Lung (tissue), 12 donors: ENCODE data around the gene DUSP5. TPM values are rescaled to one million over a fixed set of nuclear protein-coding genes. Genes with fewer than 3 reads are reported as not detected.

Experiments
- ATAC-seq: fragments of 200-7000 bp; cut with Tn5 transposase; one replicate; pipeline ENCODE4 v1.9.1; 2020; ENCODE audit warnings: moderate number of reproducible peaks; ENCODE audit not compliant: insufficient read depth, low FRiP score
- DNase-seq, 3 donors: peaks; one replicate each; pipeline ENCODE4 v3.0.0-alpha.2; 2013 to 2017
- H3K27ac ChIP-seq, 2 donors: one replicate each; pipeline ENCODE4 v1.5.1; 2013; ENCODE audit warnings: mild to moderate bottlenecking in 2 of 2, moderate library complexity in 2 of 2, control low read depth in 1 of 2, inconsistent platforms in 1 of 2, low read depth in 1 of 2, low read length in 1 of 2
- H3K27me3 ChIP-seq, 3 donors: one replicate each; pipeline ENCODE4 v1.5.1; 2013; ENCODE audit warnings: low read length in 2 of 3; ENCODE audit not compliant: control insufficient read depth in 3 of 3, insufficient read depth in 3 of 3
- H3K36me3 ChIP-seq, 4 donors: one replicate each; pipeline ENCODE4 v1.5.1; 2013; ENCODE audit warnings: low read length in 4 of 4, mild to moderate bottlenecking in 1 of 4, moderate library complexity in 1 of 4; ENCODE audit not compliant: control insufficient read depth in 4 of 4, insufficient read depth in 4 of 4
- H3K4me1 ChIP-seq, 5 donors: one replicate each; pipeline ENCODE4 v1.5.1; 2013; ENCODE audit warnings: low read length in 5 of 5, mild to moderate bottlenecking in 2 of 5, moderate library complexity in 1 of 5; ENCODE audit not compliant: control insufficient read depth in 5 of 5, insufficient read depth in 5 of 5
- H3K4me3 ChIP-seq: one replicate; pipeline ENCODE4 v1.5.1; 2013; ENCODE audit warnings: mild to moderate bottlenecking, control low read depth, moderate library complexity
- H3K9ac ChIP-seq, 2 donors: one replicate each; pipeline ENCODE4 v1.5.1; 2013; ENCODE audit warnings: low read length in 2 of 2, control low read depth in 1 of 2; ENCODE audit not compliant: insufficient read depth in 1 of 2
- H3K9me3 ChIP-seq, 4 donors: one replicate each; pipeline ENCODE4 v1.5.1; 2013; ENCODE audit warnings: low read length in 3 of 4, mild to moderate bottlenecking in 1 of 4, moderate library complexity in 1 of 4; ENCODE audit not compliant: control insufficient read depth in 4 of 4, insufficient read depth in 3 of 4
- WGBS, 2 donors: extraction: QIAGEN DNeasy Blood & Tissue Kit; methylation state at CpG; one replicate each; pipeline ENCODE4 v1.1.7; 2013; 5-methylcytosine and 5-hydroxymethylcytosine counted together
- polyA plus RNA-seq, 2 donors: library from polyadenylated mRNA; stranded (reverse); fragments of 200-250 nt; gene quantifications; one replicate each; pipeline ENCODE4 v1.2.1, GENCODE V29; 2013
- total RNA-seq, 2 donors: library from RNA; depleted of rRNA in 1 of 2; stranded (reverse); fragments of >200 nt in 1 of 2; gene quantifications; one replicate each; pipeline ENCODE4 v1.2.1, GENCODE V29; 2014 to 2021
- TF ChIP-seq, protein P1 (sequence below): IDR thresholded peaks from 2 replicates; pipeline ENCODE4 v1.5.1; 2012; ENCODE audit warnings: mild to moderate bottlenecking; ENCODE audit errors: control extremely low read depth, extremely low read depth
- donor health status: control.
- donor health status: control.
- donor health status: Bipolar disorder and iron deficiency.
- donor health status: healthy.
- donor health status: DM: yes; HTN: yes; CAD: no.

DUSP5 gene
- total and polyA plus RNA-seq, 4 donors, result 10.3 to 16.4 (median 12.9) TPM

DNA sequence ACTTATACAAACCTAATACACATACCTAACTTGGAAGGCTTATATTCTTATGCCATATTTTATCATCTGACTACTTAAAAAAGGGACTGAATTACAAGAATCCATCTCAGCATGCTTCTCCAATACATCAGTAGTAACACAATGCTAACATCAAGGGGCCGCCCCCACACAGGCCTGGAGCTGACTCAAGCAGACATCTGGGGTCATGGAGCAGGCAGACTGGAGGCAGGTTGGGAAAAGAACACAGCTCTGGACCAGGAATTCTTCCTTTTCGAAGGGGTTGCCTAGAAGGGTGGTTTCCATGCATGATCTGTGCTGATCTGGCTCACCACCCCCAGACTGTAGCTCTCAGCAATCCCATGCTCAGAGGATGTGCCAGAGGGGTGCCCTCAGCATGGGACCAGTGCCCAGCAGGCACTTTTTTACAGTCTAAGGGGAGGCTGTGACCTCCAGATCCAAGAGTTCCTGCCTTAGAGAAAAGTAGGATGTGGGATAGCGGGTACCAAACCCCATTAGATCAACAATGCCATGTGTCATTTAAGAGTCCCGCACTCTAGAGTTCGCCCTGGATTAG is 26.1 kb upstream of the DUSP5 start:
- Histone ChIP-seq H3K27me3 (no peaks in the 10 kb centered on the region), H3K4me1 (no peaks in the 10 kb centered on the region), H3K9ac (no peak overlapping the region), H3K36me3 (no peaks in the 10 kb centered on the region), H3K4me3 (no peak overlapping the region), H3K9me3 (no peaks in the 10 kb centered on the region), H3K27ac (no peak overlapping the region)
- ATAC-seq (no peak), DNase-seq (no peak)
- WGBS, 2 donors, result 90 to 93% methylated on average over 5 of the region's 5 CpGs
- TF ChIP-seq, protein P1, sequence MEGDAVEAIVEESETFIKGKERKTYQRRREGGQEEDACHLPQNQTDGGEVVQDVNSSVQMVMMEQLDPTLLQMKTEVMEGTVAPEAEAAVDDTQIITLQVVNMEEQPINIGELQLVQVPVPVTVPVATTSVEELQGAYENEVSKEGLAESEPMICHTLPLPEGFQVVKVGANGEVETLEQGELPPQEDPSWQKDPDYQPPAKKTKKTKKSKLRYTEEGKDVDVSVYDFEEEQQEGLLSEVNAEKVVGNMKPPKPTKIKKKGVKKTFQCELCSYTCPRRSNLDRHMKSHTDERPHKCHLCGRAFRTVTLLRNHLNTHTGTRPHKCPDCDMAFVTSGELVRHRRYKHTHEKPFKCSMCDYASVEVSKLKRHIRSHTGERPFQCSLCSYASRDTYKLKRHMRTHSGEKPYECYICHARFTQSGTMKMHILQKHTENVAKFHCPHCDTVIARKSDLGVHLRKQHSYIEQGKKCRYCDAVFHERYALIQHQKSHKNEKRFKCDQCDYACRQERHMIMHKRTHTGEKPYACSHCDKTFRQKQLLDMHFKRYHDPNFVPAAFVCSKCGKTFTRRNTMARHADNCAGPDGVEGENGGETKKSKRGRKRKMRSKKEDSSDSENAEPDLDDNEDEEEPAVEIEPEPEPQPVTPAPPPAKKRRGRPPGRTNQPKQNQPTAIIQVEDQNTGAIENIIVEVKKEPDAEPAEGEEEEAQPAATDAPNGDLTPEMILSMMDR, result no peak

DNA sequence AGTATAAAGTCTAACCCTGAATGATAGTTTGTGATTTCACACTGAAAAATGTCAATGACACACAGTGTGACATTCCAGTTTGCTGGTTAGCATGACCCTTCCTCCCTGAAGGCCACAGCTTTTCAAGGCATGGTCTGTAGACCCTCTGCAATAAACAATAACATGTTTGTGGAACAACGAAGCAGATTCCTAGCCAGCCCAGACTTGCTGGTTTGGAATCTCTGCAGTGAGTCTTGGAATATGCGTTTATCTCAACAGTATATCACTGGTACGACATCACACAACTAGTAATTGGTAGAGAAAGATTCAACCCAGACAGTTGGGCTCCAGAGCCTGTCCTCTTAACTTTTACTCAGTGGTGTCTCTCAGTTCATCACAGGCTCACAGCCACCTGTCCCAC is 23.7 kb upstream of the DUSP5 start:
- no peaks in the 10 kb centered on the region for H3K27me3 ChIP-seq
- no peak overlapping the region for H3K9ac ChIP-seq
- 91 to 93% methylated on average over 3 of the region's 3 CpGs for WGBS, 2 donors
- no peaks in the 10 kb centered on the region for H3K36me3 ChIP-seq
- H3K4me1 ChIP-seq, result no peaks in the 10 kb centered on the region
- ATAC-seq (no peak), DNase-seq (no peak)
- H3K4me3 ChIP-seq, result no peak overlapping the region
- TF ChIP-seq, protein P1, result no peak
- no peak overlapping the region for H3K27ac ChIP-seq
- H3K9me3 ChIP-seq, result no peaks in the 10 kb centered on the region

DNA sequence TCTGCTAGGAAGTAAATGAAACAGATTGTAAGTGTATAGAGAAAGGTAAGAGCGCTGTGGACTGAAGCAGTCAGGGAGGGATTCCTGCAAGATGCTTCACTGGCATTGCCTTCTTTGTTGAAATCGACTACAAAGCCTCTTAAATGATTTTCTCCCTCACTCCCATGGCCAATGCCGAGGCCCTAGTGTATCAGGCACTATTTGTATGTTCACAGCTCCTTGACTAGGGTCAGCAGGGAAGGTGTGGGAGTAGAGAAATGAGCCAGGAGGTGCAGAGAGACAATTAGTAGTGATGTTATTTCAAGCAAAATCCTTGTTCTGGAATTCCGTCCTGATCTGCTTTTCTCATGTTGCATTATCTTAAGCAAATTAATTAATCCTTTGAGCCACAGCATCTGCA is 22.9 kb upstream of the DUSP5 start:
- Histone ChIP-seq H3K36me3 (no peaks in the 10 kb centered on the region), H3K9me3 (no peaks in the 10 kb centered on the region), H3K4me3 (no peak overlapping the region), H3K9ac (no peak overlapping the region), H3K4me1 (no peaks in the 10 kb centered on the region), H3K27me3 (no peaks in the 10 kb centered on the region), H3K27ac (no peak overlapping the region)
- DNase-seq (no peak), ATAC-seq (no peak)
- 83 to 87% methylated on average over 4 of the region's 4 CpGs for WGBS, 2 donors
- TF ChIP-seq, protein P1, result no peak
